ENCODE measurements around the gene PRRG2.
A peak's percentile ranks its signal among the peaks of the same experiment; 100 is the strongest.
"Not testable (repeated sequence)": the region's sequence is repeated elsewhere in the genome, so short reads cannot be mapped to it uniquely, and the experiment has no call there.

PRRG2 gene

GRCh38 chr19:49624967-49625910 lies 44.1 kb downstream of the PRRG2 start:
- Mint-ChIP-seq H3K27me3 (no peaks in the 10 kb centered on the region), H3K27ac (no peak overlapping the region), H3K4me3 (no peak overlapping the region), H3K4me1 (peaks cover 3% of the 10 kb centered on the region), H3K9me3 (no peaks in the 10 kb centered on the region), H3K36me3 (peaks cover 31% of the 10 kb centered on the region)
- DNase-seq (ENCODE audit: low spot score in 2 of 2), result no peak
- no peak for ATAC-seq (ENCODE audit: low read depth)

GRCh38 chr19:49626226-49626625 lies 45.1 kb downstream of the PRRG2 start:
- Mint-ChIP-seq H3K27ac (no peak overlapping the region), H3K9me3 (no peaks in the 10 kb centered on the region), H3K27me3 (no peaks in the 10 kb centered on the region), H3K4me3 (no peak overlapping the region), H3K4me1 (peaks cover 3% of the 10 kb centered on the region), H3K36me3 (peaks cover 31% of the 10 kb centered on the region)
- DNase-seq (ENCODE audit: low spot score in 2 of 2) (no peak), ATAC-seq (ENCODE audit: low read depth) (no peak)

DNA sequence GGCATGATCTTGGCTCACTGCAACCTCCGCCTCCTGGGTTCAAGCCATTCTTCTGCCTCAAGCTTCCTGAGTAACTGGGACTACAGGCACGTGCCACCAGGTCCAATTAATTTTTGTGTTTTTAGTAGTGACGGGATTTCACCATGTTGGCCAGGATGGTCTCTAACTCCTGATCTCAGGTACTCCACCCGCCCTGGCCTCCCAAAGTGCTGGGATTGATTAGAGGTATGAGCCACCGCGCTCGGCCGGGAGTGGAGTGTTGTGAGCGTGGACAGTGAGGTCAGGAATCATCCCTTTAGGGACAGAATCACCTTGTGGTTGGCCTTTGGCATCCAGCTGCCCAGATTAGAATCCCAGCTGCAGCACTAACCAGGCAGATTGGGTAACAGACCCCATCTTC lies 48.5 kb downstream of the PRRG2 start:
- Mint-ChIP-seq H3K4me1 (peaks cover 3% of the 10 kb centered on the region), H3K9me3 (no peaks in the 10 kb centered on the region), H3K27me3 (no peaks in the 10 kb centered on the region), H3K36me3 (peaks cover 14% of the 10 kb centered on the region), H3K4me3 (no peak overlapping the region), H3K27ac (no peak overlapping the region)
- ATAC-seq (ENCODE audit: low read depth) (no peak), DNase-seq (ENCODE audit: low spot score in 2 of 2) (no peak)

- DNase-seq (ENCODE audit: low spot score in 2 of 2) (no peak), ATAC-seq (ENCODE audit: low read depth) (no peak)
- Mint-ChIP-seq H3K4me3 (no peak overlapping the region), H3K36me3 (peaks cover 9% of the 10 kb centered on the region), H3K27ac (peak overlapping the region; percentile 12), H3K9me3 (no peaks in the 10 kb centered on the region), H3K4me1 (peaks cover 6% of the 10 kb centered on the region), H3K27me3 (no peaks in the 10 kb centered on the region)
Observed at GRCh38 chr19:49631014-49631588, 50.0 kb downstream of the PRRG2 start.

GRCh38 chr19:49631610-49632192 lies 50.6 kb downstream of the PRRG2 start:
- Mint-ChIP-seq H3K9me3 (no peaks in the 10 kb centered on the region), H3K4me1 (peaks cover 6% of the 10 kb centered on the region), H3K36me3 (peaks cover 8% of the 10 kb centered on the region), H3K27ac (no peak overlapping the region), H3K4me3 (no peak overlapping the region), H3K27me3 (no peaks in the 10 kb centered on the region)
- DNase-seq (ENCODE audit: low spot score in 2 of 2) (no peak), ATAC-seq (ENCODE audit: low read depth) (no peak)

DNA sequence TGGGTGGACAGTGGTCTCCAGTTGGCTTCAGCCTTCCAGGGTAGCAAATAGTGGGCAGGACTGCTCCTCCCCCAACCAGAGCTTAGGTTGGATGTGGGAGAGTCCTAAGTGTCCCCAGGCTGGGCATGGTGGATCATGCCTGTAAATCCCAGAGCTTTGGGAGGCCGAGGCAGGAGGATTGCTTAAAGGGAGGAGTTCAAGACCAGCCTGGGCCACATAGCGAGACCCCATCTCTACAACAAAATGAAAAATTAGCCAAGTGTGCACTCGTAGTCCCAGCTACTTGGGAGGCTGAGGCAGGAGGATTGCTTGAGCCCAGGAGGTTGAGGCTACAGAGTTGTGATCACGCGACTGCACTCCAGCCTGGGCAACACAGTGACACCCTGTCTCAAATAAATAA lies 51.5 kb downstream of the PRRG2 start:
- no peaks in the 10 kb centered on the region for H3K27me3 Mint-ChIP-seq
- no peaks in the 10 kb centered on the region for H3K9me3 Mint-ChIP-seq
- H3K36me3 Mint-ChIP-seq, result peaks cover 3% of the 10 kb centered on the region
- DNase-seq (ENCODE audit: low spot score in 2 of 2) (no peak), ATAC-seq (ENCODE audit: low read depth) (no peak)
- no peak overlapping the region for H3K4me3 Mint-ChIP-seq
- peaks cover 8% of the 10 kb centered on the region for H3K4me1 Mint-ChIP-seq
- H3K27ac Mint-ChIP-seq, result no peak overlapping the region

DNA sequence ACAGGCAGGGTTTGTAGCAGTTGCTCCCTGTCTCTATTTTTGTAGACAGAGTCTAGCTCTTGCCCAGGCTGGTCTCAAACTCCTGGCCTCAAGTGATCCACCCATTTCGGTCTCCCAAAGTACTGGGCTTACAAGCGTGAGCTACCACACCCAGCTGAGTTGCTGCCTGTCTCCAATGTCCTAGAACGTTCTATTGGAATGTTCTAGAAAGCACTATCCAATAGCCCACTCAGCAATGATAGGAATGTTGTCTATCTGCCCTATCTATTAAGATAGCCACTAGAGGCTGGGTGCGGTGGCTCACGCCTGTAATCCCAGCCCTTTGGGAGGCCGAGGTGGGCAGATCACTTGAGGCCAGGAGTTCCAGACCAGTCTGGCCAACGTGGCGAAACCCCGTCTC lies 52.2 kb downstream of the PRRG2 start:
- not testable (repeated sequence) for H3K9me3 Mint-ChIP-seq; DNase-seq (ENCODE audit: low spot score in 2 of 2); H3K27ac Mint-ChIP-seq

GRCh38 chr19:49635530-49636232 lies 54.6 kb downstream of the PRRG2 start:
- Mint-ChIP-seq H3K27ac (peak overlapping the region; percentile 31), H3K36me3 (no peaks in the 10 kb centered on the region), H3K9me3 (no peaks in the 10 kb centered on the region), H3K4me1 (peaks cover 20% of the 10 kb centered on the region), H3K27me3 (no peaks in the 10 kb centered on the region), H3K4me3 (no peak overlapping the region)
- no peak for DNase-seq (ENCODE audit: low spot score in 2 of 2)
- ATAC-seq (ENCODE audit: low read depth), result no peak

More for the DNA sequence above, 52.2 kb downstream of the PRRG2 start:
- not testable (repeated sequence) for H3K27me3 Mint-ChIP-seq; H3K4me3 Mint-ChIP-seq; ATAC-seq (ENCODE audit: low read depth); H3K36me3 Mint-ChIP-seq
- H3K4me1 Mint-ChIP-seq, result peaks cover 13% of the 10 kb centered on the region

- peaks cover 24% of the 10 kb centered on the region for H3K4me1 Mint-ChIP-seq
- no peaks in the 10 kb centered on the region for H3K36me3 Mint-ChIP-seq
- no peak overlapping the region for H3K27ac Mint-ChIP-seq
- H3K4me3 Mint-ChIP-seq, result no peak overlapping the region
- no peak for DNase-seq (ENCODE audit: low spot score in 2 of 2)
- no peaks in the 10 kb centered on the region for H3K9me3 Mint-ChIP-seq
- H3K27me3 Mint-ChIP-seq, result no peaks in the 10 kb centered on the region
- ATAC-seq (ENCODE audit: low read depth), result no peak
Observed at GRCh38 chr19:49636233-49636932, 55.3 kb downstream of the PRRG2 start.

GRCh38 chr19:49637821-49638738 lies 57.0 kb downstream of the PRRG2 start:
- Mint-ChIP-seq H3K27ac (peak overlapping the region; percentile 25), H3K36me3 (no peaks in the 10 kb centered on the region), H3K4me3 (peak overlapping the region; percentile 46), H3K4me1 (peaks cover 30% of the 10 kb centered on the region), H3K27me3 (no peaks in the 10 kb centered on the region), H3K9me3 (no peaks in the 10 kb centered on the region)
- no peak for ATAC-seq (ENCODE audit: low read depth)
- DNase-seq (ENCODE audit: low spot score in 2 of 2), result peak in 1 of 2 donors; percentile 18

DNA sequence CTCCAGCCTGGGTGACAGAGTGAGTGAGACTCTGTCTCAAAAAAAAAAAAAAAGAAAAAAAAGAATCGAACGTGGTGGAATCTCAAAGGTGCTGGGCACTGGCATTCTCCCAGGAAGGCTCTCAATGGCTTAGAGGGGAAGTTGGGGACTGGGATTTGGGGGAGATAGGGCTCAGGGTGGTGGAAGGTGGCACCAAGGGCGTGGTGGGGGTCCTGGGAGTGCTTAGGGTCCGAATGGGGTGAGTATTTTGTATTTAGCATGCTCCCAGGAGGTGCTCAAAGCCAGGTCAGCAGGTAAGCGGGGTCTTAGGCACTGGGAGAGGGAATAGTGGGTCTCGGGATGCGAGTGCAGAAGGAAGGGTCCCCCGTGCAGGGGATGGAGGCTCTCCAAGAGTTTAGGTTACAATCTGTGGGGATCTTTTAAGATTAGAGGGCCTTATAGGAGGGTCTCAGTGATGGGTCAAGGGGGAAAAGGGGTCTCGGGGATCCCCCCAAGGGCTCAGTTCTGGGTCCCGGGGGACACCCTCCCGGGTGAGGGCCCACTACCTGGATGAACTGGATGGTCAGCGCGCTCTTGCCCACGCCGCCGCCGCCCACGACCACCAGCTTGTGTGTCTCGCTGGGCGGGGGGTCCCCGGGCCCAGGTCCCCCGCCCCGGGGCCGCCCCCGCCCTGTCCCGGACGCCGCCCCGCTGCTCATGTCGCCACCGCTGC lies 58.4 kb downstream of the PRRG2 start:
- peak in 1 of 2 donors; percentile 21 for DNase-seq (ENCODE audit: low spot score in 2 of 2)

More for the DNA sequence above, 58.4 kb downstream of the PRRG2 start:
- Mint-ChIP-seq H3K4me3 (peak overlapping the region; percentile 92), H3K4me1 (peaks cover 39% of the 10 kb centered on the region), H3K9me3 (no peaks in the 10 kb centered on the region), H3K27ac (peak overlapping the region; percentile 98), H3K36me3 (peaks cover 4% of the 10 kb centered on the region), H3K27me3 (no peaks in the 10 kb centered on the region)
- ATAC-seq (ENCODE audit: low read depth), result no peak

Measured in memory B cell (primary cell).